SK-N-SH treated with all-trans-retinoic acid at 6 μM for 48 hours (cell line): Measurements from ENCODE around the gene ARHGAP10.

Experiments used
- ATAC-seq: fragments of 200-7000 bp; cut with Tn5 transposase; 3 replicates; pipeline ENCODE4 v1.9.1; 2020; ENCODE audit warnings: mild to moderate bottlenecking, moderate library complexity
- BACH2 ChIP-seq: fragments of 250-450 bp; sonication (Bioruptor Pico); IDR thresholded peaks from 2 replicates; pipeline ENCODE4 v1.9.0; 2021; ENCODE audit warnings: mild to moderate bottlenecking, borderline replicate concordance
- CREB5 ChIP-seq: fragments of 250-450 bp; sonication (Bioruptor Pico); IDR thresholded peaks from 2 replicates; pipeline ENCODE4 v1.5.1; 2020; ENCODE audit warnings: low read depth, mild to moderate bottlenecking, moderate library complexity
- CSDC2 ChIP-seq: fragments of 250-450 bp; sonication (Bioruptor Pico); IDR thresholded peaks from 2 replicates; pipeline ENCODE4 v1.5.0; 2020; ENCODE audit warnings: mild to moderate bottlenecking, moderate library complexity
- CSRNP3 ChIP-seq: fragments of 250-450 bp; sonication (Bioruptor Pico); IDR thresholded peaks from 2 replicates; pipeline ENCODE4 v1.5.1; 2021; ENCODE audit warnings: mild to moderate bottlenecking, moderate library complexity
- ESRRG ChIP-seq: fragments of 250-450 bp; sonication (Bioruptor Pico); IDR thresholded peaks from 2 replicates; pipeline ENCODE4 v1.6.1; 2021; ENCODE audit warnings: mild to moderate bottlenecking
- GLIS3 ChIP-seq: fragments of 250-450 bp; sonication (Bioruptor Pico); IDR thresholded peaks from 2 replicates; pipeline ENCODE4 v1.5.0; 2020; ENCODE audit warnings: mild to moderate bottlenecking, moderate library complexity
- OSR1 ChIP-seq: fragments of 250-450 bp; sonication (Bioruptor Pico); IDR thresholded peaks from 2 replicates; pipeline ENCODE4 v1.8.0; 2022; ENCODE audit warnings: moderate library complexity, mild to moderate bottlenecking, inconsistent platforms
- PATZ1 ChIP-seq: fragments of 250-450 bp; sonication (Bioruptor Pico); IDR thresholded peaks from 2 replicates; pipeline ENCODE4 v1.8.0; 2020; ENCODE audit warnings: mild to moderate bottlenecking, moderate library complexity, borderline replicate concordance
- POU6F1 ChIP-seq: fragments of 250-450 bp; sonication (Bioruptor Pico); IDR thresholded peaks from 2 replicates; pipeline ENCODE4 v1.8.0; 2021; ENCODE audit warnings: low read depth, mild to moderate bottlenecking, moderate library complexity, borderline replicate concordance
- PPARA ChIP-seq: fragments of 250-450 bp; sonication (Bioruptor Pico); IDR thresholded peaks from 2 replicates; pipeline ENCODE4 v1.5.0; 2020; ENCODE audit warnings: mild to moderate bottlenecking, borderline replicate concordance
- RARB ChIP-seq: fragments of 250-450 bp; sonication (Bioruptor Pico); IDR thresholded peaks from 2 replicates; pipeline ENCODE4 v1.8.0; 2021; ENCODE audit warnings: mild to moderate bottlenecking, moderate library complexity
- SNAI2 ChIP-seq: fragments of 250-450 bp; sonication (Bioruptor Pico); IDR thresholded peaks from 2 replicates; pipeline ENCODE4 v1.5.0; 2020; ENCODE audit warnings: mild to moderate bottlenecking, moderate library complexity
- TCF4 ChIP-seq: fragments of 250-450 bp; sonication (Bioruptor Pico); IDR thresholded peaks from 2 replicates; pipeline ENCODE4 v1.8.0; 2021; ENCODE audit warnings: mild to moderate bottlenecking, moderate library complexity, borderline replicate concordance
- TOX ChIP-seq: fragments of 250-450 bp; sonication (Bioruptor Pico); IDR thresholded peaks from 2 replicates; pipeline ENCODE4 v1.8.0; 2021; ENCODE audit warnings: mild to moderate bottlenecking, moderate library complexity, borderline replicate concordance
- TSHZ2 ChIP-seq: fragments of 250-450 bp; sonication (Bioruptor Pico); IDR thresholded peaks from 2 replicates; pipeline ENCODE4 v1.5.0; 2020; ENCODE audit warnings: mild to moderate bottlenecking, moderate library complexity
- ZC3H10 ChIP-seq: fragments of 250-450 bp; sonication (Bioruptor Pico); IDR thresholded peaks from 2 replicates; pipeline ENCODE4 v1.5.1; 2021; ENCODE audit warnings: mild to moderate bottlenecking, moderate library complexity
- ZFP3 ChIP-seq: fragments of 250-450 bp; sonication (Bioruptor Pico); IDR thresholded peaks from 2 replicates; pipeline ENCODE4 v1.5.0; 2020; ENCODE audit warnings: mild to moderate bottlenecking, moderate library complexity
- ZFP30 ChIP-seq: fragments of 450-650 bp; formaldehyde crosslinking; IDR thresholded peaks from 2 replicates; pipeline ENCODE4 v1.5.0; 2022; ENCODE audit warnings: mild to moderate bottlenecking, moderate library complexity
- ZNF565 ChIP-seq: fragments of 450-650 bp; formaldehyde crosslinking; conservative IDR thresholded peaks from 2 replicates; pipeline ENCODE4 v1.5.0; 2020; ENCODE audit warnings: low read depth, mild to moderate bottlenecking, moderate library complexity
- ZNF8 ChIP-seq: fragments of 450-650 bp; formaldehyde crosslinking; IDR thresholded peaks from 2 replicates; pipeline ENCODE4 v1.5.0; 2020; ENCODE audit warnings: mild to moderate bottlenecking, moderate library complexity

Gene ARHGAP10

GRCh38 chr4:147785129-147785528 lies 53.2 kb downstream of the ARHGAP10 start:
- TF ChIP-seq ZNF8 (CRISPR knock-in tag) (no peak), BACH2 (CRISPR knock-in tag) (no peak), ESRRG (CRISPR knock-in tag) (no peak), TSHZ2 (CRISPR knock-in tag) (no peak), TCF4 (CRISPR knock-in tag) (no peak), PPARA (CRISPR knock-in tag) (no peak), ZC3H10 (CRISPR knock-in tag) (no peak), ZFP3 (no peak), CSDC2 (CRISPR knock-in tag) (no peak), TOX (CRISPR knock-in tag) (no peak), ZNF565 (CRISPR knock-in tag) (no peak), CSRNP3 (no peak), OSR1 (CRISPR knock-in tag) (no peak), GLIS3 (CRISPR knock-in tag) (no peak), PATZ1 (CRISPR knock-in tag) (no peak), ZFP30 (CRISPR knock-in tag) (no peak), SNAI2 (CRISPR knock-in tag) (no peak), POU6F1 (CRISPR knock-in tag) (no peak)
- no peak for ATAC-seq

GRCh38 chr4:147786031-147786430 lies 54.1 kb downstream of the ARHGAP10 start:
- no peak for ATAC-seq
- no peak for TF ChIP-seq ZC3H10 (CRISPR knock-in tag)

- TF ChIP-seq OSR1 (CRISPR knock-in tag): no peak
- no peak for TF ChIP-seq RARB (CRISPR knock-in tag)
- no peak for TF ChIP-seq ZC3H10 (CRISPR knock-in tag)
- no peak for TF ChIP-seq TCF4 (CRISPR knock-in tag)
- TF ChIP-seq ZNF8 (CRISPR knock-in tag): no peak
- no peak for TF ChIP-seq ESRRG (CRISPR knock-in tag)
- no peak for TF ChIP-seq SNAI2 (CRISPR knock-in tag)
- no peak for TF ChIP-seq CREB5 (CRISPR knock-in tag)
- TF ChIP-seq CSRNP3: no peak
- ATAC-seq: no peak
Measured at GRCh38 chr4:147786531-147786930, 54.6 kb downstream of the ARHGAP10 start.
